OCI-LY1 (cell line): ENCODE results near the gene COLEC12.

Experiments
- EZH2 ChIP-seq: fragments of 200-600 bp; sonication (generic), shearing (Covaris generic); IDR thresholded peaks from 2 replicates; pipeline ENCODE4 v1.8.0; 2017; ENCODE audit warnings: borderline replicate concordance, mixed run types, mild to moderate bottlenecking, antibody characterized with exemption, low read length, moderate library complexity, mixed read lengths
- TF ChIP-seq, protein P1 (sequence below): fragments of 200-600 bp; sonication (generic), shearing (Covaris generic); IDR thresholded peaks from 2 replicates; pipeline ENCODE4 v1.5.1; 2017; ENCODE audit warnings: mild to moderate bottlenecking, antibody characterized with exemption, low read length, moderate library complexity, mixed read lengths

DNA sequence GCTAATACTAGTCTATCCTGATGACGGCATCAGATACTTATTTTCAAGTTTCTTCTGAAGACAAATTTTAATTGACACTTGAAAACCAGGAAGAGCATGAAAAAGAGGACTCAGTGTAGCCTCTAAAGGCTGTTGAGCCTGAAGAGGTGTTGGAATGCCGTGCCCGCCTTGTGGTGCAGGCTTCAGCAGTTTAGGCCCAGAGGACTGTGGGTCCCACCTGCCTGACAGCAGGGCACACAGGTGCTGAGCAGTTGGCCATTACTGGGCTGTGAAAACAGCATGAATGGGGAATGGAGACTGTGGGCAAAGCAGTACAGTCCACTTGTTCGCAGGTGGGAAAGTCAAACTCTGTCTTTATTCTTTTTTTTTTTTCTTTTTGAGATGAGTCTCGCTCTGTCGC lies 182.9 kb downstream of the COLEC12 start:
- TF ChIP-seq, protein P1, sequence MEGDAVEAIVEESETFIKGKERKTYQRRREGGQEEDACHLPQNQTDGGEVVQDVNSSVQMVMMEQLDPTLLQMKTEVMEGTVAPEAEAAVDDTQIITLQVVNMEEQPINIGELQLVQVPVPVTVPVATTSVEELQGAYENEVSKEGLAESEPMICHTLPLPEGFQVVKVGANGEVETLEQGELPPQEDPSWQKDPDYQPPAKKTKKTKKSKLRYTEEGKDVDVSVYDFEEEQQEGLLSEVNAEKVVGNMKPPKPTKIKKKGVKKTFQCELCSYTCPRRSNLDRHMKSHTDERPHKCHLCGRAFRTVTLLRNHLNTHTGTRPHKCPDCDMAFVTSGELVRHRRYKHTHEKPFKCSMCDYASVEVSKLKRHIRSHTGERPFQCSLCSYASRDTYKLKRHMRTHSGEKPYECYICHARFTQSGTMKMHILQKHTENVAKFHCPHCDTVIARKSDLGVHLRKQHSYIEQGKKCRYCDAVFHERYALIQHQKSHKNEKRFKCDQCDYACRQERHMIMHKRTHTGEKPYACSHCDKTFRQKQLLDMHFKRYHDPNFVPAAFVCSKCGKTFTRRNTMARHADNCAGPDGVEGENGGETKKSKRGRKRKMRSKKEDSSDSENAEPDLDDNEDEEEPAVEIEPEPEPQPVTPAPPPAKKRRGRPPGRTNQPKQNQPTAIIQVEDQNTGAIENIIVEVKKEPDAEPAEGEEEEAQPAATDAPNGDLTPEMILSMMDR, result no peak
- TF ChIP-seq EZH2, result no peak
